D341Med (cell line): ENCODE measurements around the gene FCMR.
"Not testable (repeated sequence)": the region's sequence is repeated elsewhere in the genome, so short reads cannot be mapped to it uniquely, and the experiment has no call there.

ENCODE experiments used
- DNase-seq: peaks from one replicate; pipeline ENCODE4 v3.0.0; 2012; ENCODE audit warnings: low spot score

Gene FCMR

DNA sequence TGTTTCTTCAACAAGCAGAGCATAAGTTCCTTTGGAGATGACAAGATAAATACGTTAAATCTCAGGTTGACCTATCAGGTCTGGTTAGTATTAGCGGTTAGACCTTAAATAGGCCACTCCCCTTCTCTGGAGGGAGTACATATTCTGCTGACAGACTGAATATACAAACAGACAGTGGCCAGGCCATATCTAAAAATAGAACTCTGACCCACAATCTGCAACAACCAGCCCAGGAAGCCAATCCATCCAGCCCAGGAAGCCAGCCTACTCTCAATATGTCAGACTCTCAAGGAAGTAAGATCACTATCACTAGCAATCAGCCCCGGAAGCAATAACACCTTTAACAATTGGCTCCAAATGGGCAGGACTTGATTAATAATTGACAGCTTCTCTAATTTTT lies 49.6 kb downstream of the FCMR start:
- DNase-seq = no peak

DNA sequence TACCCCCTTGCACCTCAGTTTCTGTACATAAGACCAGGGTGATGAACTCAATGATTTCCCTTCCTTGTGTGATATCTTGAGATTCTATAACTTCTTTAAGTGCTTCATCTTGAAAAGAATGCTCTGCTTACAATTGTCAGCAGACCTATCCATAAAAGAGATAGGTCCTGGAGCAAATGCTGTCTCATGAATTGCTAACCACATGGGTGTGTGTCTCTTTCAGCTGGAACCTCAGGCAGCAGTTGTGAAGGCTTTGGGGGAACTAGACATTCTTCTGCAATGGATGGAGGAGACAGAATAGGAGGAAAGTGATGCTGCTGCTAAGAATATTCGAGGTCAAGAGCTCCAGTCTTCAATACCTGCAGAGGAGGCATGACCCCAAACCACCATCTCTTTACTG lies 53.5 kb downstream of the FCMR start:
- DNase-seq = no peak

DNA sequence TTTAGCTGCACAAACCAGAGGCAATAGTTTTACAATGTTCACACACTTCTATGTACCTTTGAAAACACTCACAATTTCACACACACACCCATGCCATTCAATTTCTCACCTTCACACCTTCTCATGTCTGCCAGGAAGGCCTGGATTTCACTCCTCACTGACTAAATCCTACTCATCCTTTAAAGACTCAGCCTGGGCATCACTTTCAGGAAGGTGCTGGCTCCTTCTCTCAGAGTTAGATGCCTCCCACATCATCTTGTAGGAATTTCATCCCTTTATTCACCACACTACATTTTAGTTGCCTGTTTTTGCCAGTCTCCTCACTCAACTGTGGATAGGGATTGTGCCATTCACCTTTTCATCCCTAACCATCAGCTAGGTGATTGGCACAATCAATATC lies 54.0 kb downstream of the FCMR start:
- no peak for DNase-seq

GRCh38 chr1:206867239-206867638 lies 54.5 kb downstream of the FCMR start:
- DNase-seq = no peak

DNA sequence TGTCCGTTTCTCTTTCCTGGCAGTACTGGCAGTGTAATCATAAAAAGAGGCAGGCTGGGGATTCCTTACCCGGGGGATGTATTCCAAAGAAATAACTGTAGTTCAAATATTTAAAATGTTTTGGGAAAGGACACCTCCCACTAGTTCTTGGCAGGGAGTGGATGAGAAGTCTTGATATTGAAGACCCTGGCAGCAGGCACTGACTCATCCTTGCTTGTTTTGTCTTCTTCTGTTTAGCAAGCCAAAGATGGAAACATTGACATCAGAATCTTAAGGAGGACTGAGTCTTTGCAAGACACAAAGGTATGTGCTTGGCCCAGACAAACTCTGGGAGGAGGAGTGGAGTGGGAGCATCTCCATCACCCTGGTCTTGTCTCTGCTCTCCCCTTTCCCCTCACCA lies 55.7 kb downstream of the FCMR start:
- no peak for DNase-seq

GRCh38 chr1:206864939-206865671 lies 56.6 kb downstream of the FCMR start, which contains the start of gene IL20:
Gene IL20, plus strand, starts transcription at chr1:206865623. Its CDS starts 230 bp downstream, at chr1:206865853.
- peak; percentile 54 for DNase-seq

DNA sequence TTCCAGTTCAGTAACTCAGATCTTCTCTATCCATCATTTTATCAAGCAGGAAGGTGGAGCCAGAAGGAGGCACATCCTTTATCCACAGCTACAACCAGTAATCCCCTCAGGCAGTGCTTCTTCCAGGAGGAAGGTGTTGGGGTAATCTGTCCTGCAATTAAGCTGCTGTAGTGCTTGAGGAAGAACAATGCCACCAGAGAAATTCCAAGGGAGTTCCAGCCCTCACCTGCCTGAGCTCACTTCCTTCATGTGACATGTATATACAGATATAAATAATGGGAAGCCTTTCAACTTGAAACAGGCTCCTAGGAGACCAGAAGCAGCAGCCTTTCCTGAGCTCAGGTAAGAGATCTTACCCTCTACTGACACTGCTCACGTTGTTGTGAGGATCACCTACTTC lies 58.5 kb downstream of the FCMR start:
- DNase-seq = no peak

- no peak for DNase-seq
These were observed 61.6 kb downstream of the FCMR start for GRCh38 chr1:206860165-206860564.

DNA sequence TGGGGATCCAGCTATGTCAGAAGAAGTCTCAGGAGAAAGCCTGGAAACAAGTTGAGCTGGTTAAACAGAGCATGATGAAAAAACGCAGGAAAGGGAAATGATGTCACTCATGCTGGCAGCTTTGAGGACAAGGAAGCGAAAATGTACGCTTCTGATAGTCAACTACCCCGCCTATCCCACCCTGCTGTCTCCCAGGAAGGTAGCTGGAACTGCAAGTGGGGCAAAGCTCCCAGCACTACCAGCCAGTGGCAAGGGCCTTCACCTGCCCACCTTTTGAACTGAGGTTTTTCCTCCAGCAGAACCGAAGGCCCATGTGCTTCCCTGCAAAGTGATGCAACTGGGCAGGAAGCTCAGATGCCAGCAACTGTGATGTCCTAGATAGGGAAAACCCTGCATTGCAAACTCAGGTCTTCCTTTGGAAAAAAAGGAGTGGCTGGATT lies 62.6 kb downstream of the FCMR start:
- no peak for DNase-seq

DNA sequence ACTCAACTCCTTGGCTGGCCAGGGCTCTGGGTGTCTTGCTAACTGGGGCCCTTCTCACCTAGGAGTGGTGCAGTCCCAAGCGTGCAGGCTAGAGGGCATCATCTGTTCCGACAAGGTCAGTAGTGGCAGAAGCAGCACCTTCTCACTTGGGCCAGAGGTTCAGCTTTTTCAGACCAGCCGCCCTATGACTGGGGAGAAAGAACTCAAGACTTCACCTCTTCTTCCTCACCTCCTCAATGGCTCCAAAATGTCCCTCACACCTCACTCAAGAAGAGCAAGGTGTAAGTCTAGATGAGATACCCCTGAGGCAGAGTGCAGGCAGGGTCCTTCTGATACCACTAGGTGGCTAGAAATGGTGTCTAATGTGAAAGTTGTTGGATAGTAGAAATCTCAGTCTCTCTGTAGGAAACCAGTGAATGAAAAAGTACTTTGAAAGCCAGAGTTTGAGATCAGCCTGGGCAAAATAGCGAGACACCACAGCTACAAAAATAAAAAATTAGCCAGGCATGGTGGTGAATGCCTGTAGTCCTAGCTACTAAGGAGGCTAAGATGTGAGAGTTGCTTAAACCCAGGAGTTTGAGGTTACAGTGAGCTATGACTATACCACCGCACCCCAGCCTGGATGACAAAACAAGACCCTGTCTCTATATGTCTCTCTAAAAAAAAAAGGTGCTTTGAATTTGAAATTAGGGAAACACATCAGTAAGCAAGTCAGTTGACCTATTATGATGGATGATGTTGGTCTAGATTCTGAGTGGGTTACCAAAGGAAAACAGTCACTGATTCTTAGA lies 64.9 kb downstream of the FCMR start:
- no peak for DNase-seq

GRCh38 chr1:206855859-206856258 lies 65.9 kb downstream of the FCMR start:
- no peak for DNase-seq

DNA sequence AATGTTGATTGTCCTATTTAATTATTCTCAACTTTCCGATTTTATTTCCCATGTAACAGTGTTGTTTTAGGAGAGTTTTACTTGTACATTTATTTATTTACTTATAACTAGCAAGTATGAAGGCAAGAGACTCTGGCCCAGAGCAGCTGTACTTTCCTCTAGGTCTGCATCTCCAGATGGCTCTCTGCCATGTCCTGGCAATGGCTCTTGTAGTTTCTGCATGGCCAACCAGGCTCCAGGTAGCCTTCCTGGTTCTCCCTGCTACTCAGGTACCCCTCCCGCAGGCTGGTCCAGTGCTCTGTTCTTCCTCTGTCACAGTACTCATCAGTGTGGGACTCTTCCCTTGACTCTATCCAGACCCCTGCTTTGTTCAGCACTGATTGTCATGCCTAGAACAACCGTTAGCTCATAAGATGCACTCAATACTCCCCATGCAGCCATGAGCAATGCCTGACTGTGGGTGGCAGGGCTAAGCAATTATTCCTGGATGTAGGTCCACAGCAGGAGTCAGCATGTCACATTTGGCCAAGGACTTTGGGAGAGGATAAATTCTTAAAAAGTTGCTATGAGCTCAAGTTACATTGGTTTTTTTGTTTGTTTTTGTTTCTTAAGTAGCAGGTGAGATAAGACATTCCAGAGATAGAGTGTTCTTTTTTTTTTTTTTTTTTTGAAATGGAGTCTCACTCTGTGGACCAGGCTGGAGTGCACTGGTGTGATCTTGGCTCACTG lies 67.2 kb downstream of the FCMR start:
- no peak for DNase-seq

DNA sequence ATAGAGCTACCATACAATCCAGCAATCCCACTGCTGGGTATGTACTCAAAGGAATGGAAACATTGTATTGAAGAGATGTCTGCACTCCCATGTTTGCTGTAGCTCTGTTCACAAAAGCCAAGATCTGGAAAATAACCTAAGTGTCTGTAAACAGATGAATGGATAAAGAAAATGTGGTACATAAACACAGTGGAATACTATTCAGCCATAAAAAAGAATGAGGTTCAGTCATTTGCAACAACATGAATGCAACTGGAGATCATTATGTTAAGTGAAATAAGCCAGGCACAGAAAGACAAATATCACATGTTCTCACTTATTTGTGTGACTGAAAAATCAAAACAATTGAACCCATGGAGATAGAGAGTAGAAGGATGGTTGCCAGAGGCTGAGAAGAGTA lies 68.0 kb downstream of the FCMR start:
- DNase-seq = not testable (repeated sequence)
